GM19397 (cell line): ENCODE results near the gene TPGS2.
"Not testable (repeated sequence)": the region's sequence is repeated elsewhere in the genome, so short reads cannot be mapped to it uniquely, and the experiment has no call there.

Experiments used
- ATAC-seq: cut with Tn5 transposase; IDR thresholded peaks from one replicate; pipeline ENCODE4 v1.9.1; 2021; ENCODE audit warnings: mild to moderate bottlenecking, moderate library complexity; ENCODE audit not compliant: unreplicated experiment

Gene TPGS2

GRCh38 chr18:36828630-36829361 is at the start of gene TPGS2, which contains the start of gene KIAA1328:
TPGS2 (minus strand) TSS chr18:36829002; CDS start chr18:36828767, 235 bp downstream.
KIAA1328 (plus strand) TSS chr18:36829127; CDS start chr18:36829139, 12 bp downstream.
- ATAC-seq: peak; percentile 93

- not testable (repeated sequence) for ATAC-seq
Measured at GRCh38 chr18:36873826-36874225, 45.0 kb upstream of the TPGS2 start.

GRCh38 chr18:36872329-36872728 is 43.5 kb upstream of the TPGS2 start:
- ATAC-seq: no peak

GRCh38 chr18:36871801-36872200 is 43.0 kb upstream of the TPGS2 start:
- no peak for ATAC-seq

GRCh38 chr18:36867056-36867455 is 38.3 kb upstream of the TPGS2 start:
- ATAC-seq: no peak

- no peak for ATAC-seq
Measured at GRCh38 chr18:36862182-36862581, 33.4 kb upstream of the TPGS2 start.

GRCh38 chr18:36856815-36857214 is 28.0 kb upstream of the TPGS2 start:
- ATAC-seq: no peak

GRCh38 chr18:36851202-36851590 is 22.4 kb upstream of the TPGS2 start:
- ATAC-seq: no peak

- ATAC-seq: no peak
Measured at GRCh38 chr18:36850527-36851201, 21.9 kb upstream of the TPGS2 start.

- no peak for ATAC-seq
Measured at GRCh38 chr18:36849288-36850006, 20.6 kb upstream of the TPGS2 start.

- no peak for ATAC-seq
Measured at GRCh38 chr18:36848609-36849008, 19.8 kb upstream of the TPGS2 start.

GRCh38 chr18:36843784-36844183 is 15.0 kb upstream of the TPGS2 start:
- ATAC-seq: no peak

- ATAC-seq: no peak
Measured at GRCh38 chr18:36843199-36843598, 14.4 kb upstream of the TPGS2 start.

GRCh38 chr18:36839835-36840234 is 11.0 kb upstream of the TPGS2 start:
- no peak for ATAC-seq

- ATAC-seq: no peak
Measured at GRCh38 chr18:36835927-36836326, 7.1 kb upstream of the TPGS2 start.

- no peak for ATAC-seq
Measured at GRCh38 chr18:36833120-36833519, 4.3 kb upstream of the TPGS2 start.

GRCh38 chr18:36831139-36831538 is 2.3 kb upstream of the TPGS2 start:
- no peak for ATAC-seq

GRCh38 chr18:36830158-36830495 is 1.3 kb upstream of the TPGS2 start:
- no peak for ATAC-seq

- no peak for ATAC-seq
Measured at GRCh38 chr18:36829362-36830157, 758 bp upstream of the TPGS2 start.

- peak; percentile 0 for ATAC-seq
Measured at GRCh38 chr18:36828157-36828629, 609 bp downstream of the TPGS2 start.

- no peak for ATAC-seq
Measured at GRCh38 chr18:36826556-36826955, 2.2 kb downstream of the TPGS2 start.
